Stimulated activated CD8-positive, alpha-beta memory T cell treated with anti-CD3 and anti-CD28 coated beads, Interleukin-15, amount 100 ng/mL, for 4 hours (primary cell): Measurements from ENCODE around the gene GNPAT.
A peak's percentile ranks its signal among the peaks of the same experiment; 100 is the strongest.
"Not testable (repeated sequence)": the region's sequence is repeated elsewhere in the genome, so short reads cannot be mapped to it uniquely, and the experiment has no call there.

Source experiments
- DNase-seq, 2 donors: peaks; one replicate each; pipeline ENCODE4 v3.0.0-alpha.2; 2020; ENCODE audit warnings: low read depth in 2 of 2

Gene GNPAT

GRCh38 chr1:231240883-231241735 is at the start of gene GNPAT:
GNPAT (plus strand) TSS chr1:231241212; CDS start chr1:231241379, 167 bp downstream.
- DNase-seq = peak; percentile 77 to 84

- no peak for DNase-seq
Observed at GRCh38 chr1:231192620-231193163, 48.3 kb upstream of the GNPAT start.

GRCh38 chr1:231193710-231194340 is 47.2 kb upstream of the GNPAT start:
- no peak for DNase-seq

GRCh38 chr1:231194476-231194842 is 46.6 kb upstream of the GNPAT start:
- DNase-seq = no peak

- no peak for DNase-seq
Observed at GRCh38 chr1:231194843-231195516, 46.0 kb upstream of the GNPAT start.

- DNase-seq = no peak
Observed at GRCh38 chr1:231196307-231196706, 44.7 kb upstream of the GNPAT start.

GRCh38 chr1:231196728-231197127 is 44.3 kb upstream of the GNPAT start:
- DNase-seq = no peak

GRCh38 chr1:231199868-231200267 is 41.1 kb upstream of the GNPAT start:
- no peak for DNase-seq

GRCh38 chr1:231200388-231201031 is 40.5 kb upstream of the GNPAT start:
- no peak for DNase-seq

- no peak for DNase-seq
Observed at GRCh38 chr1:231201375-231201978, 39.5 kb upstream of the GNPAT start.

GRCh38 chr1:231201979-231202633 is 38.9 kb upstream of the GNPAT start:
- no peak for DNase-seq

- DNase-seq = no peak
Observed at GRCh38 chr1:231203259-231204057, 37.6 kb upstream of the GNPAT start.

- DNase-seq = no peak
Observed at GRCh38 chr1:231206856-231207255, 34.2 kb upstream of the GNPAT start.

GRCh38 chr1:231207437-231207836 is 33.6 kb upstream of the GNPAT start:
- no peak for DNase-seq

GRCh38 chr1:231208980-231209379 is 32.0 kb upstream of the GNPAT start:
- no peak for DNase-seq

- DNase-seq = no peak
Observed at GRCh38 chr1:231209531-231209930, 31.5 kb upstream of the GNPAT start.

GRCh38 chr1:231210126-231210525 is 30.9 kb upstream of the GNPAT start:
- no peak for DNase-seq

GRCh38 chr1:231211005-231211857 is 29.8 kb upstream of the GNPAT start:
- DNase-seq = peak; percentile 76 to 84

GRCh38 chr1:231212301-231212700 is 28.7 kb upstream of the GNPAT start:
- DNase-seq = not testable (repeated sequence)
